IMR-90 (cell line): ENCODE measurements around the gene PPP3R2. TPM values are rescaled to one million over a fixed set of nuclear protein-coding genes. Genes with fewer than 3 reads are reported as not detected.

Experiments used
- ATAC-seq: fragments of 200-7000 bp; cut with Tn5 transposase; 2 replicates; pipeline ENCODE4 v1.9.1; 2020; ENCODE audit warnings: low read depth, mild to moderate bottlenecking, moderate library complexity
- BruUV-seq: library from RNA; stranded (reverse); fragments of 400-500 nt; replicated peaks from 2 replicates; lab custom pipeline; 2021; lab: Mats Ljungman, UMichigan
- CTCF ChIA-PET: fragments of 300-600 bp; formaldehyde crosslinking; extraction: SDS; loops from one replicate; lab custom pipeline; 2021; ENCODE audit warnings: antibody characterized with exemption; lab: Yijun Ruan, JAX
- POLR2A ChIA-PET: fragments of 300-600 bp; sonication (Branson Sonifier 250); formaldehyde crosslinking; loops from one replicate; lab custom pipeline; 2022; ENCODE audit warnings: antibody characterized with exemption; ENCODE audit not compliant: unreplicated experiment; lab: Charles Lee
- DNase-seq: peaks from one replicate; pipeline ENCODE4 v3.0.0; 2013
- H2AFZ ChIP-seq: replicated peaks from 2 replicates; pipeline ENCODE3; 2013; ENCODE audit warnings: low read length, mild to moderate bottlenecking; ENCODE audit not compliant: poor library complexity
- H2AK5ac ChIP-seq: 2 replicates; pipeline ENCODE4 v1.6.1; 2013; ENCODE audit warnings: low read depth, low read length, inconsistent platforms
- H2AK9ac ChIP-seq: replicated peaks from 2 replicates; pipeline ENCODE3; 2013; ENCODE audit warnings: mild to moderate bottlenecking, low read depth, low read length, moderate library complexity; ENCODE audit not compliant: poor library complexity
- H2BK120ac ChIP-seq: 2 replicates; pipeline ENCODE4 v1.6.1; 2013; ENCODE audit warnings: low read depth, low read length, inconsistent platforms
- H2BK15ac ChIP-seq: 3 replicates; pipeline ENCODE4 v1.6.1; 2013; ENCODE audit warnings: low read depth, low read length, inconsistent platforms
- H2BK20ac ChIP-seq: 2 replicates; pipeline ENCODE4 v1.6.1; 2013; ENCODE audit warnings: low read depth, mild to moderate bottlenecking, inconsistent platforms, low read length, moderate library complexity
- H2BK5ac ChIP-seq: 2 replicates; pipeline ENCODE4 v1.6.1; 2013; ENCODE audit warnings: mild to moderate bottlenecking, low read depth, low read length, inconsistent platforms; ENCODE audit not compliant: poor library complexity, severe bottlenecking
- H3K14ac ChIP-seq: replicated peaks from 2 replicates; pipeline ENCODE4 v1.6.1; 2013; ENCODE audit warnings: low read depth, low read length, inconsistent platforms
- H3K18ac ChIP-seq: 2 replicates; pipeline ENCODE4 v1.6.1; 2013; ENCODE audit warnings: low read depth, low read length, control low read depth
- H3K23ac ChIP-seq: 2 replicates; pipeline ENCODE4 v1.6.1; 2013; ENCODE audit warnings: low read depth, low read length, inconsistent platforms
- H3K27ac ChIP-seq: 2 replicates; pipeline ENCODE4 v1.5.1; 2013; ENCODE audit warnings: mild to moderate bottlenecking, control low read depth, low read length; ENCODE audit not compliant: insufficient read depth
- H3K27me3 ChIP-seq: 2 replicates; pipeline ENCODE4 v1.6.1; 2013; ENCODE audit warnings: low read length; ENCODE audit not compliant: control insufficient read depth, insufficient read depth
- H3K36me3 ChIP-seq: 2 replicates; pipeline ENCODE4 v1.6.1; 2013; ENCODE audit warnings: low read length, mixed read lengths; ENCODE audit not compliant: control insufficient read depth, insufficient read depth
- H3K4ac ChIP-seq: 2 replicates; pipeline ENCODE4 v1.6.1; 2013; ENCODE audit warnings: low read depth, low read length, inconsistent platforms
- H3K4me1 ChIP-seq: 2 replicates; pipeline ENCODE4 v1.6.1; 2013; ENCODE audit warnings: low read length, mixed read lengths; ENCODE audit not compliant: control insufficient read depth, insufficient read depth
- H3K4me2 ChIP-seq: 2 replicates; pipeline ENCODE4 v1.6.1; 2013; ENCODE audit warnings: low read depth, mild to moderate bottlenecking, control low read depth, low read length, moderate library complexity
- H3K4me3 ChIP-seq: 2 replicates; pipeline ENCODE4 v1.5.1; 2013; ENCODE audit warnings: low read depth, mild to moderate bottlenecking, control low read depth, low read length, moderate library complexity; ENCODE audit not compliant: insufficient read depth
- H3K56ac ChIP-seq: 2 replicates; pipeline ENCODE4 v1.6.1; 2013; ENCODE audit warnings: low read length, inconsistent platforms; ENCODE audit not compliant: insufficient read depth; ENCODE audit errors: extremely low read depth
- H3K79me1 ChIP-seq, 2 experiments: 2 replicates each; pipeline ENCODE4 v1.6.1; 2013; ENCODE audit warnings: low read length in 2 of 2, inconsistent platforms in 1 of 2, low read depth in 1 of 2
- H3K9ac ChIP-seq: 2 replicates; pipeline ENCODE4 v1.6.1; 2013; ENCODE audit warnings: low read depth, low read length, control low read depth
- H3K9me1 ChIP-seq: 2 replicates; pipeline ENCODE4 v1.6.1; 2013; ENCODE audit warnings: low read length, inconsistent platforms; ENCODE audit not compliant: insufficient read depth
- H3K9me3 ChIP-seq: 2 replicates; pipeline ENCODE4 v1.6.1; 2013; ENCODE audit warnings: low read length; ENCODE audit not compliant: control insufficient read depth, insufficient read depth
- H4K20me1 ChIP-seq: 2 replicates; pipeline ENCODE4 v1.6.1; 2013; ENCODE audit warnings: low read length, inconsistent platforms; ENCODE audit not compliant: insufficient read depth
- H4K5ac ChIP-seq: 2 replicates; pipeline ENCODE4 v1.6.1; 2013; ENCODE audit warnings: mild to moderate bottlenecking, low read depth, low read length, control low read depth
- H4K8ac ChIP-seq, 2 experiments: 2 replicates each; pipeline ENCODE4 v1.6.1; 2013; ENCODE audit warnings: low read depth in 2 of 2, low read length in 2 of 2, control low read depth in 1 of 2, inconsistent platforms in 1 of 2
- H4K91ac ChIP-seq: 2 replicates; pipeline ENCODE4 v1.6.1; 2013; ENCODE audit warnings: low read depth, low read length, inconsistent platforms; ENCODE audit not compliant: insufficient read depth
- BHLHE40 ChIP-seq: fragments of 150-350 bp; IDR thresholded peaks from 2 replicates; pipeline ENCODE4 v1.6.1; 2016; ENCODE audit warnings: mild to moderate bottlenecking, low read depth, low read length
- CEBPB ChIP-seq: IDR thresholded peaks from 2 replicates; pipeline ENCODE4 v1.6.1; 2012; ENCODE audit warnings: low read depth, low read length, improper control_type of control experiment
- CHD1 ChIP-seq: IDR thresholded peaks from 2 replicates; pipeline ENCODE4 v1.6.1; 2012; ENCODE audit warnings: low read depth, low read length, improper control_type of control experiment
- CTCF ChIP-seq: conservative IDR thresholded peaks from 2 replicates; pipeline ENCODE4 v1.5.1; 2012; ENCODE audit warnings: mild to moderate bottlenecking, low read depth, low read length, improper control_type of control experiment
- FOS ChIP-seq: fragments of 150-350 bp; IDR thresholded peaks from 2 replicates; pipeline ENCODE4 v1.6.1; 2016; ENCODE audit warnings: low read depth, low read length
- MAZ ChIP-seq: IDR thresholded peaks from 2 replicates; pipeline ENCODE4 v1.6.1; 2012; ENCODE audit warnings: low read depth, mild to moderate bottlenecking, low read length, improper control_type of control experiment, moderate library complexity, borderline replicate concordance
- MXI1 ChIP-seq: IDR thresholded peaks from 2 replicates; pipeline ENCODE4 v1.6.1; 2012; ENCODE audit warnings: low read depth, mild to moderate bottlenecking, low read length, moderate library complexity, borderline replicate concordance
- NFE2L2 ChIP-seq: fragments of 150-350 bp; IDR thresholded peaks from 2 replicates; pipeline ENCODE4 v1.6.1; 2016; ENCODE audit warnings: low read depth, mild to moderate bottlenecking, low read length
- POLR2A ChIP-seq: IDR thresholded peaks from 2 replicates; pipeline ENCODE4 v1.6.1; 2012; ENCODE audit warnings: mild to moderate bottlenecking, low read depth, low read length
- RAD21 ChIP-seq: IDR thresholded peaks from 2 replicates; pipeline ENCODE4 v1.6.1; 2012; ENCODE audit warnings: low read length, improper control_type of control experiment
- RFX5 ChIP-seq: IDR thresholded peaks from 2 replicates; pipeline ENCODE4 v1.8.0; 2012; ENCODE audit warnings: low read depth, mild to moderate bottlenecking, low read length, moderate library complexity
- SMC3 ChIP-seq: fragments of 150-350 bp; IDR thresholded peaks from 2 replicates; pipeline ENCODE4 v1.6.1; 2016; ENCODE audit warnings: low read depth, mild to moderate bottlenecking, antibody characterized with exemption, low read length, moderate library complexity
- USF2 ChIP-seq: fragments of 150-350 bp; IDR thresholded peaks from 2 replicates; pipeline ENCODE4 v1.6.1; 2017; ENCODE audit warnings: mild to moderate bottlenecking, antibody characterized with exemption, low read length, low read depth
- WGBS, 2 experiments: methylation state at CpG; one replicate each; pipeline versions ENCODE4 v1.1.5 to v1.1.7; 2013; ENCODE audit warnings: missing lambda C conversion rate in 2 of 2; ENCODE audit not compliant: insufficient read length in 1 of 2; ENCODE audit errors: extremely low coverage in 2 of 2; 5-methylcytosine and 5-hydroxymethylcytosine counted together
- dilution Hi-C: fragments of 300-500 bp; cut with HindIII; formaldehyde crosslinking; loops from one replicate; pipeline ENCODE4 v1.14.3; 2018; ENCODE audit warnings: low sequenced_read_pairs; ENCODE audit not compliant: unreplicated experiment
- in situ Hi-C: fragments of 300-500 bp; cut with MboI; formaldehyde crosslinking; loops from 3 replicates; pipeline ENCODE4 v1.14.3; 2019; ENCODE audit warnings: low sequenced_read_pairs, inconsistent platforms, mixed read lengths
- intact Hi-C: fragments of 100-400 bp; cut with micrococcal nuclease; formaldehyde crosslinking; loops from 2 replicates; pipeline ENCODE4 v1.10.0; 2022
- polyA plus RNA-seq, 3 experiments: library from polyadenylated mRNA; depleted of rRNA; stranded (reverse); fragments of >200 nt; gene quantifications; 2 replicates each; pipeline ENCODE4 v1.2.3, GENCODE V29; 2012; ENCODE audit warnings: low replicate concordance in 1 of 3
- total RNA-seq: library from RNA; depleted of rRNA; stranded (reverse); fragments of >200 nt; gene quantifications from 2 replicates; pipeline ENCODE4 v1.2.3, GENCODE V29; 2012

The PPP3R2 gene
- total and polyA plus RNA-seq, 2 of the 4 experiments (the other 2 are of a cell fraction): not detected

GRCh38 chr9:101571114-101571513 is 23.7 kb downstream of the PPP3R2 start:
- Histone ChIP-seq H2AK5ac (no peak overlapping the region), H3K36me3 (0 out of 2 replicates have a peak, but pooled peaks cover 3% of the 10 kb centered on the region), H4K20me1 (no peaks in the 10 kb centered on the region), H3K9me1 (no peaks in the 10 kb centered on the region), H3K4me1 (no peaks in the 10 kb centered on the region), H2BK5ac (no peak overlapping the region), H3K23ac (no peak overlapping the region), H3K27ac (no peak overlapping the region), H3K56ac (no peak overlapping the region), H3K4me3 (no peak overlapping the region), H3K9ac (no peak overlapping the region), H3K4me2 (no peak overlapping the region), H3K4ac (no peak overlapping the region), H3K14ac (no peak overlapping the region), H2BK15ac (no peak overlapping the region), H4K8ac (no peak overlapping the region), H2BK120ac (no peak overlapping the region), H2AFZ (no peak overlapping the region), H3K79me1 (no peaks in the 10 kb centered on the region), H2BK20ac (no peak overlapping the region), H3K18ac (no peak overlapping the region), H4K5ac (no peak overlapping the region), H3K27me3 (no peaks in the 10 kb centered on the region), H3K9me3 (no peaks in the 10 kb centered on the region), H4K91ac (no peak overlapping the region), H2AK9ac (no peak overlapping the region)
- intact Hi-C loops (no loop called here), in situ Hi-C loops (no loop called here), dilution Hi-C loops (no loop called here)
- ChIA-PET CTCF (no interaction called here), POLR2A (no interaction called here)
- BruUV-seq: no TSS peak
- WGBS, 2 experiments: no CpG with 5 or more reads among the region's 1 CpG
- TF ChIP-seq MXI1 (no peak), BHLHE40 (no peak), CHD1 (no peak), CEBPB (no peak), MAZ (no peak), NFE2L2 (no peak), CTCF (no peak), RAD21 (no peak), FOS (no peak), SMC3 (no peak), POLR2A (no peak), USF2 (no peak), RFX5 (no peak)
- ATAC-seq (no peak), DNase-seq (no peak)
